Transverse colon (tissue), 3 donors: ENCODE data around the gene GLS.

Experiments used
- POLR2A ChIP-seq: fragments of 450-650 bp; IDR thresholded peaks from one replicate; pipeline ENCODE4 v1.6.1; 2016; ENCODE audit warnings: antibody characterized with exemption, mild to moderate bottlenecking, moderate library complexity
- TF ChIP-seq, protein P1 (sequence below), 5 experiments: fragments of 200-600 bp in 3 of 5; fragments of 450-650 bp in 2 of 5; sonication (generic) in 3 of 5; IDR thresholded peaks; 1 replicate in 2 of 5; 2 replicates in 3 of 5; pipeline ENCODE4 v1.5.1; 2016 to 2017; ENCODE audit warnings: antibody characterized with exemption in 5 of 5, inconsistent platforms in 3 of 5, mild to moderate bottlenecking in 2 of 5, moderate library complexity in 1 of 5

DNA sequence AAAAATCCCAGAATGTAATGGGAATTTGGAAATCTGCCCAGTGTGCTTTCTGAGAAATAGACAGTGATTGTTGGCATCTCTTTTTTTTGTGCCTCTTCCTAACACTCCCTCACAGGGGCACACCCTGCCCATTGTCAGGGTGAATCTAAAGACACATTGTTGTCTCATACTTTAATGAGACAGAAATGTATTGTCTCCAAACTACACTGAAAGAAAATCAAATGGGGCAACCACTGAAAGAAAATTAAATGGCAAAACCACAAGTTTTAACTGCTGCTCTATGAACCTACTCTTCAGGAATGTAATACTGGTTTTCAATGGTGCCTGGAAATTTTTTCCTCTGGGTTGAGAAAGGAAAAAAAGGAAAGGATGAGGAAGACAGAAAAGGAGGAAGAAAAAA, 43.2 kb upstream of the GLS start:
- TF ChIP-seq, protein P1, sequence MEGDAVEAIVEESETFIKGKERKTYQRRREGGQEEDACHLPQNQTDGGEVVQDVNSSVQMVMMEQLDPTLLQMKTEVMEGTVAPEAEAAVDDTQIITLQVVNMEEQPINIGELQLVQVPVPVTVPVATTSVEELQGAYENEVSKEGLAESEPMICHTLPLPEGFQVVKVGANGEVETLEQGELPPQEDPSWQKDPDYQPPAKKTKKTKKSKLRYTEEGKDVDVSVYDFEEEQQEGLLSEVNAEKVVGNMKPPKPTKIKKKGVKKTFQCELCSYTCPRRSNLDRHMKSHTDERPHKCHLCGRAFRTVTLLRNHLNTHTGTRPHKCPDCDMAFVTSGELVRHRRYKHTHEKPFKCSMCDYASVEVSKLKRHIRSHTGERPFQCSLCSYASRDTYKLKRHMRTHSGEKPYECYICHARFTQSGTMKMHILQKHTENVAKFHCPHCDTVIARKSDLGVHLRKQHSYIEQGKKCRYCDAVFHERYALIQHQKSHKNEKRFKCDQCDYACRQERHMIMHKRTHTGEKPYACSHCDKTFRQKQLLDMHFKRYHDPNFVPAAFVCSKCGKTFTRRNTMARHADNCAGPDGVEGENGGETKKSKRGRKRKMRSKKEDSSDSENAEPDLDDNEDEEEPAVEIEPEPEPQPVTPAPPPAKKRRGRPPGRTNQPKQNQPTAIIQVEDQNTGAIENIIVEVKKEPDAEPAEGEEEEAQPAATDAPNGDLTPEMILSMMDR (IDR thresholded peaks at IDR 0.05): no peak
- TF ChIP-seq POLR2A: no peak
